NCI-H1930 (cell line): ENCODE data around the gene DOCK7.

Experiments
- DNase-seq, 2 experiments: peaks; one replicate each; lab custom pipeline; 2025; lab: John Stamatoyannopoulos, UW

Gene DOCK7

DNA sequence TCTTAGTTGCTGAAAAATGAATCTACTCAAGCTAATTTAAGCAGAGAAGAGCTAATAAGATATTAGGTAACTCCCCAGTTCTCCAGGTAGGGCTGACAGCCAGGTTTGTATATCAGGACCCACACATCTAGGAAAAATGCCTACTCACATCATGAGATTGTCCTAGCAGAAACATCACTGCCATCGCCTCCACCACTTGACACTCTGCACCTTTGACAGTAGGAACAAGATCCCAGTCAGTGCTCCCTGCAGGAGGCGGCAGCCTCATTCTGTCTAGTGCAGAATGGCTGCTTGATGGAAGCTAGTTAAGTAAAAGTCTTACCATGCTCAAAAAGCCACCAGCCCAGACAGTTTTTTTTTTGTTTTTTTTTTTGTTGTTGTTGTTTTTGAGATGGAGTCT lies 282.9 kb downstream of the DOCK7 start:
- DNase-seq, result no peak
